ENCODE data around the gene AFDN.

The AFDN gene

DNA sequence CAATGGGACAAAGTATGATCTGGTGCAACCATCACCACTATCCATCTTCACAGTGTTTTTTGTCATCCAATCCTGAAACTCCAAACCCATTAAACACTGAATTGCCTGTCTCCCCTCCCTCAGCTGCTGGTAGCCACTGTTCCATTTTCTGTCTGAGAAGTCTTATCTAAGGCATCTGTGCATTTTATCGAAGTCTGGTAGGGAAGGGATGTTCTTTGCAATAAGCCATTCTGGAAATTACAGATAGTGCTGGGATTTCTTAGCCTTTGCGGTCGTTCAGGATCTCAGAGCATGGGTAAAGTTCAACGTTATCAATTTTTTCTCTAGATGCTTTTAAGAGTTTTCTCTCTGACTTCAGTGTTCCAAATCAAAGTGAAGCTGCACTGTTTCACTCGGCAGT lies 194.9 kb downstream of the AFDN start:
- peaks cover 0 to 4% of the 10 kb centered on the region in 2 donors for H3K4me1 ChIP-seq (ENCODE audit: control insufficient read depth in 2 of 2, insufficient read depth in 1 of 2, low read depth in 1 of 2, low read length in 2 of 2)
- no peak overlapping the region for H3K4me2 ChIP-seq (ENCODE audit: insufficient read depth, low read length, poor library complexity, severe bottlenecking)
- H3K79me1 ChIP-seq (ENCODE audit: low read depth, low read length): no peaks in the 10 kb centered on the region
- no peak for DNase-seq (ENCODE audit: low spot score)
- H2BK15ac ChIP-seq (ENCODE audit: low read length): no peak overlapping the region
- no peaks in the 10 kb centered on the region for H3K36me3 ChIP-seq (replicated peaks in 1 of 2; ENCODE audit: control insufficient read depth in 2 of 2, insufficient read depth in 2 of 2, low read length in 2 of 2)
- no peak overlapping the region for H4K91ac ChIP-seq (ENCODE audit: low read depth, low read length, poor library complexity)
- H2AFZ ChIP-seq (ENCODE audit: low read length): no peak overlapping the region
- H3K14ac ChIP-seq (ENCODE audit: low read length): no peak overlapping the region
- no peak overlapping the region for H4K8ac ChIP-seq (ENCODE audit: low read depth, low read length)
- H3K18ac ChIP-seq (ENCODE audit: low read length): no peak overlapping the region
- H3K4me3 ChIP-seq (ENCODE audit: low read length in 2 of 2): no peak overlapping the region
- no CpG with 5 or more reads among the region's 5 CpGs for WGBS, 2 donors (ENCODE audit: extremely low coverage in 2 of 2, insufficient read length in 2 of 2, insufficient replicate concordance in 1 of 2)
- H3K27me3 ChIP-seq (ENCODE audit: control insufficient read depth in 3 of 3, insufficient read depth in 3 of 3, low read depth in 1 of 3, low read length in 3 of 3): no peaks in the 10 kb centered on the region
- peaks cover 0 to 2% of the 10 kb centered on the region in 2 donors for H3K9me3 ChIP-seq (replicated peaks in 1 of 2; ENCODE audit: control insufficient read depth in 2 of 2, insufficient read depth in 1 of 2, low read depth in 1 of 2, low read length in 2 of 2)
- no peak overlapping the region for H3K23ac ChIP-seq (ENCODE audit: low read depth, low read length, poor library complexity)
- H3K4ac ChIP-seq (ENCODE audit: low read length): no peak overlapping the region
- no peak overlapping the region for H2BK5ac ChIP-seq (ENCODE audit: low read length)
- H2BK12ac ChIP-seq (ENCODE audit: low read length): no peak overlapping the region
- H3K27ac ChIP-seq (replicated peaks; ENCODE audit: low read length): no peak overlapping the region
- H2AK5ac ChIP-seq (ENCODE audit: low read depth, low read length): no peak overlapping the region
- H2BK120ac ChIP-seq (ENCODE audit: low read depth, low read length): no peak overlapping the region
- H3K9ac ChIP-seq (ENCODE audit: low read depth, low read length, poor library complexity): no peak overlapping the region

All from neuronal stem cell (in vitro differentiated cells).